Stomach (tissue), 9 donors: Measurements from ENCODE around the gene NLN. TPM values are rescaled to one million over a fixed set of nuclear protein-coding genes. Genes with fewer than 3 reads are reported as not detected.
"Not testable (repeated sequence)": the region's sequence is repeated elsewhere in the genome, so short reads cannot be mapped to it uniquely, and the experiment has no call there.

Experiments
- DNase-seq, 2 donors: peaks; one replicate each; pipeline versions ENCODE4 v3.0.0 to v3.0.0-alpha.2; 2013 to 2019
- H3K27ac ChIP-seq, 5 donors: fragments of 200-600 bp in 4 of 5; sonication (generic) in 4 of 5; one replicate each; pipeline ENCODE4 v1.5.1; 2013 to 2019; ENCODE audit warnings: mild to moderate bottlenecking in 1 of 5, moderate library complexity in 1 of 5
- H3K27me3 ChIP-seq, 3 donors: fragments of 200-600 bp; sonication (generic); one replicate each; pipeline ENCODE4 v1.5.1; 2017 to 2019; ENCODE audit warnings: mixed run types in 1 of 3
- H3K36me3 ChIP-seq, 4 donors: fragments of 200-600 bp; sonication (generic); 1 replicate in 3 of 4; 2 replicates in 1 of 4; pipeline ENCODE4 v1.5.1; 2016 to 2019
- H3K4me1 ChIP-seq, 4 donors: fragments of 200-600 bp; sonication (generic); one replicate each; pipeline ENCODE4 v1.5.1; 2016 to 2019
- H3K4me3 ChIP-seq, 4 donors: fragments of 200-600 bp; sonication (generic) in 3 of 4; one replicate each; pipeline ENCODE4 v1.5.1; 2016 to 2019; ENCODE audit warnings: mild to moderate bottlenecking in 1 of 4
- H3K9me3 ChIP-seq, 4 donors: fragments of 200-600 bp; sonication (generic); one replicate each; pipeline ENCODE4 v1.5.1; 2016 to 2019
- EP300 ChIP-seq: sonication (generic); formaldehyde crosslinking; IDR thresholded peaks from one replicate; pipeline ENCODE4 v1.6.1; 2017; ENCODE audit warnings: antibody characterized with exemption
- POLR2A ChIP-seq, 4 donors: fragments of 450-650 bp; IDR thresholded peaks; one replicate each; pipeline ENCODE4 v1.6.1; 2016; ENCODE audit warnings: antibody characterized with exemption in 4 of 4, control low read depth in 2 of 4, mild to moderate bottlenecking in 1 of 4, moderate library complexity in 1 of 4
- POLR2AphosphoS5 ChIP-seq, 3 donors: sonication (generic); formaldehyde crosslinking; IDR thresholded peaks; one replicate each; pipeline ENCODE4 v1.6.1; 2016; ENCODE audit warnings: antibody characterized with exemption in 3 of 3
- WGBS, 5 donors: extraction: QIAGEN DNeasy Blood & Tissue Kit in 3 of 5; methylation state at CpG; one replicate each; pipeline versions ENCODE4 v1.1.5 to v1.1.7; 2013 to 2018; 5-methylcytosine and 5-hydroxymethylcytosine counted together
- intact Hi-C: fragments of 100-400 bp; cut with DNase I; formaldehyde crosslinking; loops from one replicate; pipeline ENCODE4 v1.15.1; 2023; ENCODE audit warnings: low total_unique reads
- polyA plus RNA-seq, 3 donors: library from polyadenylated mRNA; stranded (reverse); fragments of 200-250 nt; gene quantifications; one replicate each; pipeline ENCODE4 v1.2.3, GENCODE V29; 2013
- total RNA-seq, 5 donors: library from RNA; depleted of rRNA; stranded (reverse); fragments of >200 nt; gene quantifications; one replicate each; pipeline versions ENCODE4 v1.1.0 to v1.2.3, GENCODE V29; 2014 to 2016
- TF ChIP-seq, protein P1 (sequence below), 7 experiments: fragments of 450-650 bp in 4 of 7; fragments of 200-600 bp in 3 of 7; sonication (generic) in 3 of 7; IDR thresholded peaks; one replicate each; pipeline ENCODE4 v1.5.1; 2016 to 2019; ENCODE audit warnings: antibody characterized with exemption in 7 of 7, control low read depth in 2 of 7, mild to moderate bottlenecking in 1 of 7
- donor health status: healthy with polysubstance abuse.
- donor health status: Bipolar disorder and iron deficiency.
- donor health status: healthy.

Gene NLN
- total and polyA plus RNA-seq, 8 donors = 0.58 to 27.5 (median 9.3) TPM

GRCh38 chr5:65769539-65769938 lies 47.5 kb downstream of the NLN start:
- TF ChIP-seq POLR2A (IDR thresholded peaks at IDR 0.05) (no peak), EP300 (no peak)
- TF ChIP-seq, protein P1, sequence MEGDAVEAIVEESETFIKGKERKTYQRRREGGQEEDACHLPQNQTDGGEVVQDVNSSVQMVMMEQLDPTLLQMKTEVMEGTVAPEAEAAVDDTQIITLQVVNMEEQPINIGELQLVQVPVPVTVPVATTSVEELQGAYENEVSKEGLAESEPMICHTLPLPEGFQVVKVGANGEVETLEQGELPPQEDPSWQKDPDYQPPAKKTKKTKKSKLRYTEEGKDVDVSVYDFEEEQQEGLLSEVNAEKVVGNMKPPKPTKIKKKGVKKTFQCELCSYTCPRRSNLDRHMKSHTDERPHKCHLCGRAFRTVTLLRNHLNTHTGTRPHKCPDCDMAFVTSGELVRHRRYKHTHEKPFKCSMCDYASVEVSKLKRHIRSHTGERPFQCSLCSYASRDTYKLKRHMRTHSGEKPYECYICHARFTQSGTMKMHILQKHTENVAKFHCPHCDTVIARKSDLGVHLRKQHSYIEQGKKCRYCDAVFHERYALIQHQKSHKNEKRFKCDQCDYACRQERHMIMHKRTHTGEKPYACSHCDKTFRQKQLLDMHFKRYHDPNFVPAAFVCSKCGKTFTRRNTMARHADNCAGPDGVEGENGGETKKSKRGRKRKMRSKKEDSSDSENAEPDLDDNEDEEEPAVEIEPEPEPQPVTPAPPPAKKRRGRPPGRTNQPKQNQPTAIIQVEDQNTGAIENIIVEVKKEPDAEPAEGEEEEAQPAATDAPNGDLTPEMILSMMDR (IDR thresholded peaks at IDR 0.05) = no peak
- Histone ChIP-seq H3K27ac (no peak overlapping the region), H3K9me3 (no peaks in the 10 kb centered on the region), H3K27me3 (no peaks in the 10 kb centered on the region), H3K4me1 (no peaks in the 10 kb centered on the region), H3K4me3 (no peak overlapping the region), H3K36me3 (peaks cover 0 to 12% (median 5%) of the 10 kb centered on the region in 4 donors)
- 0 to 75% (median 43%) methylated on average over 1 of the region's 1 CpG for WGBS, 5 donors
- intact Hi-C loops = no loop called here
- DNase-seq = no peak

DNA sequence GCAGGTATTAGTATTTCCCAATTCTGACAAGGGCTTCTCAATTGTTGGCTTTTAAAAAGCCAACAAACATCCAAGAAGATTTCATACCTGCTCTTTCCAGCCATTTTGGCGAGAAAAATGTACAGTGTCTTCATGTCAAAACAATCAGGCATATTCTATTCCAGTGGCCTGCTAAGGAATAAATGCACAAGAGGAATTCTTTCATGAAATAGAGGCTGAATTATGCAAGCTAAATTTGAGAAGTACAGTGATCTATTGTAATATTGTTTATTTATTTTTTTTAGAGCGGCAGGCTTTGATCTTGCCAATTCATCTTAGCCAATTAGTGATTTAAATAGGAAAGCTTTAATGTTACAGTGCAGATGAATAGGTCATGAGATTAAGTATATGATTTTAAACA lies 49.3 kb downstream of the NLN start:
- intact Hi-C loops = no loop called here
- H3K4me3 ChIP-seq = no peak overlapping the region
- WGBS, 5 donors = 89 to 95% (median 93%) methylated on average over 2 of the region's 2 CpGs

DNA sequence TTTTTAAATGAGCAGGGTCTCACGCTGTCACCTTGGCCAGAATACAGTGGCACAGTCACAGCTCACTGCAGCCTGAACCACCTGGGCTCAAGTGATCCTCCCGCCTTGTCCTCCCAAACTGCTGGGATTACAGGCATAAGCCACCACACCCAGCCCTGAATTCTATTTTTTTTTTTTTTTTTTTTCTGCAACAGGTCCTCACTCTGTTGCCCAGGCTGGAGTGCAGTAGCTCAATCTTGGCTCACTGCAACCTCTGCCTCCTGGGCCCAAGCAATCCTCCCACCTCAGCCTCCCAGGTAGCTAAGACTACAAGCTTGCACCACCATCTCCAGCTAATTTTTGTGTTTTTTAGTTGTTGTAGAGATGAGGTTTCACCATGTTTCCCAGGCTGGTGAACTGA lies 51.0 kb downstream of the NLN start:
- H3K9me3 ChIP-seq, DNase-seq, intact Hi-C loops, H3K27me3 ChIP-seq, H3K36me3 ChIP-seq, H3K27ac ChIP-seq, H3K4me3 ChIP-seq, H3K4me1 ChIP-seq: not testable (repeated sequence)
- 91 to 100% (median 98%) methylated on average over 2 of the region's 2 CpGs for WGBS, 5 donors

More for the DNA sequence above, 49.3 kb downstream of the NLN start:
- Histone ChIP-seq H3K9me3 (no peaks in the 10 kb centered on the region), H3K4me1 (no peaks in the 10 kb centered on the region), H3K27ac (no peak overlapping the region), H3K27me3 (no peaks in the 10 kb centered on the region), H3K36me3 (peaks cover 0 to 16% (median 5%) of the 10 kb centered on the region in 4 donors)
- TF ChIP-seq POLR2A (IDR thresholded peaks at IDR 0.05) = no peak
- no peak for TF ChIP-seq EP300
- TF ChIP-seq POLR2AphosphoS5 (IDR thresholded peaks at IDR 0.05) = no peak
- TF ChIP-seq, protein P1 (IDR thresholded peaks at IDR 0.05) = no peak
- no peak for DNase-seq

- TF ChIP-seq POLR2AphosphoS5 (IDR thresholded peaks at IDR 0.05) = no peak
- TF ChIP-seq, protein P1 (IDR thresholded peaks at IDR 0.05) = no peak
- TF ChIP-seq EP300 = no peak
- TF ChIP-seq POLR2A (IDR thresholded peaks at IDR 0.05) = no peak
Measured at GRCh38 chr5:65774346-65774745, 52.3 kb downstream of the NLN start.

GRCh38 chr5:65775476-65775875 lies 53.5 kb downstream of the NLN start:
- WGBS, 5 donors = 81 to 100% (median 94%) methylated on average over 2 of the region's 2 CpGs
- H3K9me3 ChIP-seq = no peaks in the 10 kb centered on the region
- no peak overlapping the region for H3K27ac ChIP-seq
- intact Hi-C loops = no loop called here
- TF ChIP-seq POLR2A (IDR thresholded peaks at IDR 0.05) (no peak), EP300 (no peak), POLR2AphosphoS5 (IDR thresholded peaks at IDR 0.05) (no peak)
- TF ChIP-seq, protein P1 (IDR thresholded peaks at IDR 0.05) = no peak
- no peaks in the 10 kb centered on the region for H3K27me3 ChIP-seq
- DNase-seq = no peak
- peaks cover 0 to 11% (median 4%) of the 10 kb centered on the region in 4 donors for H3K36me3 ChIP-seq
- no peak overlapping the region for H3K4me3 ChIP-seq
- no peaks in the 10 kb centered on the region for H3K4me1 ChIP-seq

More at GRCh38 chr5:65774346-65774745, 52.3 kb downstream of the NLN start:
- no peaks in the 10 kb centered on the region for H3K4me1 ChIP-seq
- no peak overlapping the region for H3K4me3 ChIP-seq
- intact Hi-C loops = no loop called here
- H3K27me3 ChIP-seq = no peaks in the 10 kb centered on the region
- DNase-seq = peak in 1 of 2 donors; percentile 16
- no peaks in the 10 kb centered on the region for H3K9me3 ChIP-seq
- H3K36me3 ChIP-seq = peaks cover 0 to 5% (median 2%) of the 10 kb centered on the region in 4 donors
- H3K27ac ChIP-seq = no peak overlapping the region
